K562 (cell line): ENCODE data around the gene PBX2. TPM values are rescaled to one million over a fixed set of nuclear protein-coding genes. Genes with fewer than 3 reads are reported as not detected.

ENCODE experiments used
- MNT ChIP-seq, 2 experiments: fragments of 450-650 bp; conservative IDR thresholded peaks; 2 replicates each; pipeline ENCODE4 v1.6.1; 2017; ENCODE audit warnings: mild to moderate bottlenecking in 2 of 2, moderate library complexity in 2 of 2
- ZBED1 ChIP-seq: IDR thresholded peaks from 2 replicates; pipeline ENCODE4 v1.6.1; 2014
- ZNF830 ChIP-seq: fragments of 250-450 bp; sonication (Bioruptor Pico); IDR thresholded peaks from 2 replicates; pipeline ENCODE4 v1.5.0; 2021; ENCODE audit warnings: mild to moderate bottlenecking
- polyA plus RNA-seq, 8 experiments: library from polyadenylated mRNA; depleted of rRNA in 4 of 8; stranded (reverse) in 5 of 8; unstranded in 3 of 8; fragments of >200 nt; fragmentation: Nextera tagmentation in 2 of 8; fragmentation: Illumina TruSeq in 1 of 8; extraction: Ambion mirVana in 2 of 8; extraction: Trizol in 1 of 8; gene quantifications; 2 replicates each; pipeline versions ENCODE4 v1.2.1 to v1.2.3, GENCODE V29; 2011 to 2014; ENCODE audit warnings: inconsistent platforms in 1 of 8, missing spikeins in 1 of 8
- total RNA-seq, 7 experiments: library from RNA; depleted of rRNA in 6 of 7; stranded (reverse); fragments of >200 nt in 6 of 7; fragmentation: Illumina TruSeq in 2 of 7; extraction: Trizol in 2 of 7; gene quantifications; 2 replicates each; pipeline versions ENCODE4 v1.2.1 to v1.2.3, GENCODE V29; 2011 to 2021; ENCODE audit warnings: low replicate concordance in 1 of 7
- TF ChIP-seq, protein P1 (sequence below): fragments of 250-450 bp; sonication (Bioruptor Pico); IDR thresholded peaks from 2 replicates; pipeline ENCODE4 v1.8.0; 2021; ENCODE audit warnings: mild to moderate bottlenecking, moderate library complexity
- TF ChIP-seq, protein P2 (sequence below), 2 experiments: IDR thresholded peaks; 2 replicates each; pipeline ENCODE4 v1.6.1; 2012; ENCODE audit warnings: improper control_type of control experiment in 2 of 2, low read depth in 2 of 2, low read length in 2 of 2, borderline replicate concordance in 1 of 2
- TF ChIP-seq, protein P3 (sequence below): fragments of 200-600 bp; sonication (generic); IDR thresholded peaks from one replicate; pipeline ENCODE4 v1.6.1; 2012; ENCODE audit warnings: mild to moderate bottlenecking, low read depth, low read length, inconsistent platforms

The PBX2 gene
- total and polyA plus RNA-seq, 9 of the 15 experiments (the other 6 are each of a cell fraction or from before 2014, with no cell fraction given): 1.9 to 134 (median 62.5) TPM

DNA sequence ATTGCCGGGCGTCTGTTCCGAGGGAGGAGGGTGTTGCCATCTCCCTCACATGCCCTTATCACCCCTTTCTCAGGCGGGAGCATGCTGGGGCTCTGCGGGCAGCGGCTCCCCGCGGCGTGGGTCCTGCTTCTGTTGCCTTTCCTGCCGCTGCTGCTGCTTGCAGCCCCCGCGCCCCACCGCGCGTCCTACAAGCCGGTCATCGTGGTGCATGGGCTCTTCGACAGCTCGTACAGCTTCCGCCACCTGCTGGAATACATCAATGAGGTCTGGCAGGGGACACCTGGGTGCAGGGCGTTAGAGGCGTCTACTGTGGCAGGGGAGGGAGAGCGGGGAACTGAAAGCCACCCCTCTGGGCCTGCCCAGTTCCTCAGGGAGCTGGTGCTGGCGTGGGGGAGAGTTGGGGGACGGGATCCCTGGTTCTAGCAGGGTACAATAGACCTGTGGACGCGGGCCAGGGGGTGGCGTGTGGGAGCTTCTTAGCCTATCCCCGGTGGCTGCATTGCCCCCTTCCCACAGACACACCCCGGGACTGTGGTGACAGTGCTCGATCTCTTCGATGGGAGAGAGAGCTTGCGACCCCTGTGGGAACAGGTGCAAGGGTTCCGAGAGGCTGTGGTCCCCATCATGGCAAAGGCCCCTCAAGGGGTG, 35.4 kb downstream of the PBX2 start (continued):
- TF ChIP-seq, protein P1, sequence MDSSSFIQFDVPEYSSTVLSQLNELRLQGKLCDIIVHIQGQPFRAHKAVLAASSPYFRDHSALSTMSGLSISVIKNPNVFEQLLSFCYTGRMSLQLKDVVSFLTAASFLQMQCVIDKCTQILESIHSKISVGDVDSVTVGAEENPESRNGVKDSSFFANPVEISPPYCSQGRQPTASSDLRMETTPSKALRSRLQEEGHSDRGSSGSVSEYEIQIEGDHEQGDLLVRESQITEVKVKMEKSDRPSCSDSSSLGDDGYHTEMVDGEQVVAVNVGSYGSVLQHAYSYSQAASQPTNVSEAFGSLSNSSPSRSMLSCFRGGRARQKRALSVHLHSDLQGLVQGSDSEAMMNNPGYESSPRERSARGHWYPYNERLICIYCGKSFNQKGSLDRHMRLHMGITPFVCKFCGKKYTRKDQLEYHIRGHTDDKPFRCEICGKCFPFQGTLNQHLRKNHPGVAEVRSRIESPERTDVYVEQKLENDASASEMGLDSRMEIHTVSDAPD (CRISPR knock-in tag): no peak
- TF ChIP-seq MNT (conservative IDR thresholded peaks at IDR 0.05) (peak; percentile 92 to 96), ZNF830 (CRISPR knock-in tag) (no peak), ZBED1 (no peak)
- TF ChIP-seq, protein P2, sequence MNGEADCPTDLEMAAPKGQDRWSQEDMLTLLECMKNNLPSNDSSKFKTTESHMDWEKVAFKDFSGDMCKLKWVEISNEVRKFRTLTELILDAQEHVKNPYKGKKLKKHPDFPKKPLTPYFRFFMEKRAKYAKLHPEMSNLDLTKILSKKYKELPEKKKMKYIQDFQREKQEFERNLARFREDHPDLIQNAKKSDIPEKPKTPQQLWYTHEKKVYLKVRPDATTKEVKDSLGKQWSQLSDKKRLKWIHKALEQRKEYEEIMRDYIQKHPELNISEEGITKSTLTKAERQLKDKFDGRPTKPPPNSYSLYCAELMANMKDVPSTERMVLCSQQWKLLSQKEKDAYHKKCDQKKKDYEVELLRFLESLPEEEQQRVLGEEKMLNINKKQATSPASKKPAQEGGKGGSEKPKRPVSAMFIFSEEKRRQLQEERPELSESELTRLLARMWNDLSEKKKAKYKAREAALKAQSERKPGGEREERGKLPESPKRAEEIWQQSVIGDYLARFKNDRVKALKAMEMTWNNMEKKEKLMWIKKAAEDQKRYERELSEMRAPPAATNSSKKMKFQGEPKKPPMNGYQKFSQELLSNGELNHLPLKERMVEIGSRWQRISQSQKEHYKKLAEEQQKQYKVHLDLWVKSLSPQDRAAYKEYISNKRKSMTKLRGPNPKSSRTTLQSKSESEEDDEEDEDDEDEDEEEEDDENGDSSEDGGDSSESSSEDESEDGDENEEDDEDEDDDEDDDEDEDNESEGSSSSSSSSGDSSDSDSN (IDR thresholded peaks at IDR 0.05; ENCODE audit: borderline replicate concordance in 1 of 2, low read depth in 2 of 2, low read length in 2 of 2): peak; percentile 4 to 60; a peak in 2 of 4 replicates
- TF ChIP-seq, protein P3, sequence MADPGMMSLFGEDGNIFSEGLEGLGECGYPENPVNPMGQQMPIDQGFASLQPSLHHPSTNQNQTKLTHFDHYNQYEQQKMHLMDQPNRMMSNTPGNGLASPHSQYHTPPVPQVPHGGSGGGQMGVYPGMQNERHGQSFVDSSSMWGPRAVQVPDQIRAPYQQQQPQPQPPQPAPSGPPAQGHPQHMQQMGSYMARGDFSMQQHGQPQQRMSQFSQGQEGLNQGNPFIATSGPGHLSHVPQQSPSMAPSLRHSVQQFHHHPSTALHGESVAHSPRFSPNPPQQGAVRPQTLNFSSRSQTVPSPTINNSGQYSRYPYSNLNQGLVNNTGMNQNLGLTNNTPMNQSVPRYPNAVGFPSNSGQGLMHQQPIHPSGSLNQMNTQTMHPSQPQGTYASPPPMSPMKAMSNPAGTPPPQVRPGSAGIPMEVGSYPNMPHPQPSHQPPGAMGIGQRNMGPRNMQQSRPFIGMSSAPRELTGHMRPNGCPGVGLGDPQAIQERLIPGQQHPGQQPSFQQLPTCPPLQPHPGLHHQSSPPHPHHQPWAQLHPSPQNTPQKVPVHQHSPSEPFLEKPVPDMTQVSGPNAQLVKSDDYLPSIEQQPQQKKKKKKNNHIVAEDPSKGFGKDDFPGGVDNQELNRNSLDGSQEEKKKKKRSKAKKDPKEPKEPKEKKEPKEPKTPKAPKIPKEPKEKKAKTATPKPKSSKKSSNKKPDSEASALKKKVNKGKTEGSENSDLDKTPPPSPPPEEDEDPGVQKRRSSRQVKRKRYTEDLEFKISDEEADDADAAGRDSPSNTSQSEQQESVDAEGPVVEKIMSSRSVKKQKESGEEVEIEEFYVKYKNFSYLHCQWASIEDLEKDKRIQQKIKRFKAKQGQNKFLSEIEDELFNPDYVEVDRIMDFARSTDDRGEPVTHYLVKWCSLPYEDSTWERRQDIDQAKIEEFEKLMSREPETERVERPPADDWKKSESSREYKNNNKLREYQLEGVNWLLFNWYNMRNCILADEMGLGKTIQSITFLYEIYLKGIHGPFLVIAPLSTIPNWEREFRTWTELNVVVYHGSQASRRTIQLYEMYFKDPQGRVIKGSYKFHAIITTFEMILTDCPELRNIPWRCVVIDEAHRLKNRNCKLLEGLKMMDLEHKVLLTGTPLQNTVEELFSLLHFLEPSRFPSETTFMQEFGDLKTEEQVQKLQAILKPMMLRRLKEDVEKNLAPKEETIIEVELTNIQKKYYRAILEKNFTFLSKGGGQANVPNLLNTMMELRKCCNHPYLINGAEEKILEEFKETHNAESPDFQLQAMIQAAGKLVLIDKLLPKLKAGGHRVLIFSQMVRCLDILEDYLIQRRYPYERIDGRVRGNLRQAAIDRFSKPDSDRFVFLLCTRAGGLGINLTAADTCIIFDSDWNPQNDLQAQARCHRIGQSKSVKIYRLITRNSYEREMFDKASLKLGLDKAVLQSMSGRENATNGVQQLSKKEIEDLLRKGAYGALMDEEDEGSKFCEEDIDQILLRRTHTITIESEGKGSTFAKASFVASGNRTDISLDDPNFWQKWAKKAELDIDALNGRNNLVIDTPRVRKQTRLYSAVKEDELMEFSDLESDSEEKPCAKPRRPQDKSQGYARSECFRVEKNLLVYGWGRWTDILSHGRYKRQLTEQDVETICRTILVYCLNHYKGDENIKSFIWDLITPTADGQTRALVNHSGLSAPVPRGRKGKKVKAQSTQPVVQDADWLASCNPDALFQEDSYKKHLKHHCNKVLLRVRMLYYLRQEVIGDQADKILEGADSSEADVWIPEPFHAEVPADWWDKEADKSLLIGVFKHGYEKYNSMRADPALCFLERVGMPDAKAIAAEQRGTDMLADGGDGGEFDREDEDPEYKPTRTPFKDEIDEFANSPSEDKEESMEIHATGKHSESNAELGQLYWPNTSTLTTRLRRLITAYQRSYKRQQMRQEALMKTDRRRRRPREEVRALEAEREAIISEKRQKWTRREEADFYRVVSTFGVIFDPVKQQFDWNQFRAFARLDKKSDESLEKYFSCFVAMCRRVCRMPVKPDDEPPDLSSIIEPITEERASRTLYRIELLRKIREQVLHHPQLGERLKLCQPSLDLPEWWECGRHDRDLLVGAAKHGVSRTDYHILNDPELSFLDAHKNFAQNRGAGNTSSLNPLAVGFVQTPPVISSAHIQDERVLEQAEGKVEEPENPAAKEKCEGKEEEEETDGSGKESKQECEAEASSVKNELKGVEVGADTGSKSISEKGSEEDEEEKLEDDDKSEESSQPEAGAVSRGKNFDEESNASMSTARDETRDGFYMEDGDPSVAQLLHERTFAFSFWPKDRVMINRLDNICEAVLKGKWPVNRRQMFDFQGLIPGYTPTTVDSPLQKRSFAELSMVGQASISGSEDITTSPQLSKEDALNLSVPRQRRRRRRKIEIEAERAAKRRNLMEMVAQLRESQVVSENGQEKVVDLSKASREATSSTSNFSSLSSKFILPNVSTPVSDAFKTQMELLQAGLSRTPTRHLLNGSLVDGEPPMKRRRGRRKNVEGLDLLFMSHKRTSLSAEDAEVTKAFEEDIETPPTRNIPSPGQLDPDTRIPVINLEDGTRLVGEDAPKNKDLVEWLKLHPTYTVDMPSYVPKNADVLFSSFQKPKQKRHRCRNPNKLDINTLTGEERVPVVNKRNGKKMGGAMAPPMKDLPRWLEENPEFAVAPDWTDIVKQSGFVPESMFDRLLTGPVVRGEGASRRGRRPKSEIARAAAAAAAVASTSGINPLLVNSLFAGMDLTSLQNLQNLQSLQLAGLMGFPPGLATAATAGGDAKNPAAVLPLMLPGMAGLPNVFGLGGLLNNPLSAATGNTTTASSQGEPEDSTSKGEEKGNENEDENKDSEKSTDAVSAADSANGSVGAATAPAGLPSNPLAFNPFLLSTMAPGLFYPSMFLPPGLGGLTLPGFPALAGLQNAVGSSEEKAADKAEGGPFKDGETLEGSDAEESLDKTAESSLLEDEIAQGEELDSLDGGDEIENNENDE: no peak
